Activated CD4-positive, alpha-beta T cell treated with anti-CD3 and anti-CD28 coated beads for 24 hours (primary cell): ENCODE measurements around the gene TIMM17A.

ENCODE experiments used
- DNase-seq, 2 donors: peaks; one replicate each; pipeline ENCODE4 v3.0.0-alpha.2; 2020; ENCODE audit warnings: low read depth in 2 of 2

The TIMM17A gene

GRCh38 chr1:201955009-201955728 lies at the start of gene TIMM17A:
Gene TIMM17A, plus strand, starts transcription at chr1:201955503. Its CDS starts 24 bp downstream, at chr1:201955527.
- peak; percentile 86 to 90 for DNase-seq

DNA sequence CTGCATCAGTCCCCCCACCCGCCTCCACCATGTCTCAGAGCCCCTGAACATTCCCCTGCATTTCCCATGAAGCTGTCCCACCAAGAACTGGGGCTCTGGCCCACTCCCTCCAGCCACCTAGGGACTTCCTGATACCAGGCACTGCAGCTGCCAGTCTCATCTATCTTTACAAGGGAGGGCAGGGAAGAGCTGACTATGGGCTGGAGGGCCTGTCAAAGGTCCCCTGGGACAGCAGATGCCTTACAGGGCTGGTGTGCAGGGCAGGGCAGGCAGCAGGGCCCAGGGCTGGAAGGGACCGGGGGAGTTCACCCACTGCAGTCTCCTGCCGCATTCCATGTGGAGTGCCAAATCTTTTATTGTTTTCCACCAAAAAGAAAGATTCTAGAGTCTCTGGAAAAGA lies 49.0 kb upstream of the TIMM17A start:
- no peak for DNase-seq

DNA sequence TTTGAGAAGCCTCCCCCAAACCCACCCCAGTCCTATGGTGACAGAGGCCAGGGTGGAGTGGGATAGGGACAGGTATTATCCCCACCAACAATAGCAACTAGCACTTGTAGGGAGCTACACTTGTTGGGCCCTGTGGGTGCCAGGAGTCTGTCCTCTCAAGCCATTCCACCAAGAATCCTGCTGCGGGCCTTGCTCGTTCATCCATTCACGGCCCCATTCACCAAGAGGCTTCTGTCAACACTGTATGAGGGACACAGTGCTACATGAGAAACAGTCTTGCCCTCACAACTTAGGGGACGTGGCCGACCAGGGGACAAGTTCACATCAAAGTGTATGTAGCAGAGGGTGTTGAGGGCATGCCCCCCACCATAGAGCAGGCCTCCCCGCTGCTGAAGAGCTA lies 47.7 kb upstream of the TIMM17A start:
- no peak for DNase-seq

DNA sequence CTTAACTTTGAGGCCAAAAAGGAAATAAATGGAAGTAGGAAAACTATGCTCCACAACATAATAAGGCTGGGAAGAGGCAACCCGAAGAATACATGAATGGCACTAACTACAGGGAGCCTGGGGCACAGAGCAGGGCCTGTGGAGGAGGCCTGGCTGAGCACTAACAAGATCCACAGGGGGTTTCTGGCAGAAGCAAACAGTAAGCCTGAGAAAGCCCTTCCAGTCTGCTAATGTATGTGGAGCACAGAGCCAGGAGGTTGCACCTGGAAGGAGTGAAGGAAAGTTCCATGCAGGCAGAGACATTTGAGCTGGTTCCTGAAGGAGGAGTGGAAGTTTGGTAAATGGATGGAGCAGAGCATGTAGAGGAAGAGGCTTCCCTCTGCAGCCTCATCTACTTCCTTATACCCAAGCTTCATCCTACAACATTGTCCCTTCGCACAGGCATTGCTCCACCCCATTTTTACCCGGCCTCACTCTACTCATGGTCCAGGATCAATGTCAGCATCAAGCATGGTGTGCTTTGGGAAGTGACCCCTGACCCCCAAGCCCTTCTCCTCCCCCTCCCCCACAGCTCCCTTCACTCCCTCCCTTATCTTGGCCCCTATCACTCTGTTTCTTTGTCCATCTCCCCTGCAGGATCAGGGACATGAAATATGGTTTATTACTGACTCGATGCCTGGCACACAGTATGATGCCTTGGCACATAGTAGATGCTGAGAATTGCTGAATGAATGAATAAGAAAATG lies 43.3 kb upstream of the TIMM17A start:
- no peak for DNase-seq

DNA sequence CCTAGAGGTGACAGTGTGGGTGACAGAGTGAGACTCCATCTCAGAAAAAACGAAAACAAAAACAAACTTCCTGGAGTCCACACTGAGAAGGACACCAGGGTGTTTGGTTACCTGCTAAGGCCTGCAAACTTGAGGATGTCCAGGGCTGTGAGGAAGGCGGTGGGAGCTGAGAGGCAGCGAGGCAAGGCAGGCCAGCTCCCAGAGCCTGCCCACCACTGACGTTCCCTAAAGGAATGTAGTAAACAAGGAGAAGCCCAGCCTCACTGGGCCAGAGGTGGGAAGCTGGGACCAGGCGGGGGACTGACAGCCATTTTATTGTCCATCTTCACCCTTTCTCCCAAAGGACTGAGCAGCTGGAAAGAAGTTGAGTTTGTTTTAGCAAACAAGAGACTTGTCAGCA lies 42.5 kb upstream of the TIMM17A start:
- no peak for DNase-seq

- no peak for DNase-seq
Observed at GRCh38 chr1:201914456-201915235, 40.7 kb upstream of the TIMM17A start.

GRCh38 chr1:201916649-201917249 lies 38.6 kb upstream of the TIMM17A start:
- no peak for DNase-seq

DNA sequence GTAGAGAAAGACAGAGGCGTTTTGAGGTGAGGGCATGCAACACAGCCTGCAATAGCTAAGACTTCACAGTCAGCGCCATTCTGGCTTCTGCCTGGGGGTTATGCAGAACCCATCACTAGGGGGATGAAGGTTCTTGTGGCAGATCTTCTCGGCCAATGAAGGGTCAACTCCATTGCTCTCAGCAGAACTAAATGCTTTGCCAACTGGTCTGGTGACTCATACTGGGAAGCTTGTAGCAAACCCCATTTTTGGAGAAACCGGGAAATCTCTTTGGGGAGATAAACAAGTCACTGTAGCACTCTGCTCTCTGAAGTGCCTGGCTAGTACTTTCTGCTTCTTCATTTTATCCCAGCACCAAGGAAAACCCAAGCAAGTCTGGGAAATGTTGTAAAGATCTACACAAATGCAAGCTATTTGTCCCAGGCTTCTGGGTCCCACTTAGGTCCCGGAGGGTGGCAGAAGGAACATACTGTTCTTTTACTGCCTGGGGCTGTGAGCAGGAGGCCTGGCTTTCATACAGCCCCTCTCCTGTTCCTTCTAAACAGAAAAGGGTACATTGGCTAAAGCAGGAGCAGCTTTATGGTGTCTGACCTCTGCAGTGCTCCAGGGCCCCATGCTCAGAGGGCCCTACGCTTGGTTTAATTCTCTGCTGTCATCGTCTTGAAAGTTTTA lies 37.8 kb upstream of the TIMM17A start:
- DNase-seq, result no peak

DNA sequence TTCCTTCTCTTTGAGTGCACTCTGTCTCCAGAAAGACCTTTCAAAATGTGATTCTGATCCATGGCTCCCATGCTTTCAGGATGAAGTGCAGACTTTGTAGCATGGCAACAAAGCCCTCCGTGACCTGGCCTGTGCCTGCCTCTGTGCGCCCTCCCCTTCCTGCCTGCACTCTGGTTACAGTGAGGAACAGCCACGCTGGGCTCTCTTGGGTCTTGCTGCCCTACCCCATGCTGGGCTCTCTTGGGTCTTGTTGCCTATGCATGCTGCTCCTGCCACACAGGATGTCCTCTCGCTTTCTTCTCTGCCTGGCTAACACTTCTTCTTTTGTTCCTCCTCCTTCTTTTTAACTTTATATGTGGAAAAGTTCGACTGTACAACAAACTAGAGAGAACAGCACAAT lies 37.0 kb upstream of the TIMM17A start:
- DNase-seq, result no peak

DNA sequence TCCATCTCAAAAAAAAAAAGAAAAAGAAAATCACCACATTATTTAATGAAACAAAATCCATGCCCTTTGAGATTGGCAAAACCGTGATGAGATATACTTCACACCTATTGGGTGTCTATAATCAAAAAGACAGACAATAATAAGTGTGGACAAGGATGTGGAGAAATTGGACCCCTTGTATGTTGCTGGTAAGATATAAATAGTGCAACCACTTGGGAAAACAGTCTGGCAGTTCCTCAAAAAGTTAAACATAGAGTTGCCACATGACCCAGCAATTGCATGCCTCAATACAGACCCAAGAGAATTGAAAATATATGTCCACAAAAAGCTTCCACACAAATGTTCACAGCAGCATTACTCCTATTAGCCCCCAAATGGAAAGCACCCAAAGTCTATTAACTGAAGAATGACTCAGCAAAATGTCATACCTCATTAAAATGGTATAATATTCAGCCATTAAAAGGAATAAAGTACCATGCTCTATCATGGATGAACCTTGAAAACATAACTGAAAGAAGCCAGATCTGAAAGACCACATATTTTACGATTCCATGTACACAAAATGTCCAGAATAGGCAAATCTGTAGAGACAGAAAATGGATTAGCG lies 33.2 kb upstream of the TIMM17A start:
- DNase-seq, result no peak

GRCh38 chr1:201925301-201925567 lies 30.1 kb upstream of the TIMM17A start:
- no peak for DNase-seq

DNA sequence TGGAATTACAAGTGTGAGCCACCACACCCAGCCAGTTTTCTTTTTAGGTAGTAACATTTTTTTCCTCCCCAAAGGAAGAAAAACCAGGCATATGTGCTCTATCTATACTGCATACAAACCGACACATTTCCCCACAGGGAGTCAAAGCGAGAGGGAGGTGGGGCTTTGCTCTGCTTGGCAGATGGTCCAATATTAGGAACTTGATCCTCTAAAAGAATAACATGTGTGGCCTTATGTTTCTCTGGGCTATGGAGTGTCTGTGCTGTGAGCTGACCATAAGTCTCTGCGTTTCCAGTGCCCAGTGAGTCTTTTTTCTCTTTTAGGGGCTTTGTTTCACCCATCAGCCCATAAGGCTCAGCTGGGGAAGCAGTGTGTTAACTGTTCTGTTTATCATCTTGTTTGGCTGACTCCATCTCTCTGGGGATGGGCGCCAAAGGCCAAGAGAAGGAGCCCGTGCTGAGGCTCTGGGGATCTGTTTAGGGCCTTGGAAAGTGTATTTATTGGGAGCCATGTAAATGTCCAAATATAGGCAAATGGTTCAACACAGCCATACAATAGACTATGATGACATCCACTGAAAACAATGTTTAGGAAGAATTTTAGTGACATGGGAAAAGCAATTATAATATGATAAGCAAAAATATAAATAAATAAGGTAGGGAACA lies 29.2 kb upstream of the TIMM17A start:
- DNase-seq, result no peak

DNA sequence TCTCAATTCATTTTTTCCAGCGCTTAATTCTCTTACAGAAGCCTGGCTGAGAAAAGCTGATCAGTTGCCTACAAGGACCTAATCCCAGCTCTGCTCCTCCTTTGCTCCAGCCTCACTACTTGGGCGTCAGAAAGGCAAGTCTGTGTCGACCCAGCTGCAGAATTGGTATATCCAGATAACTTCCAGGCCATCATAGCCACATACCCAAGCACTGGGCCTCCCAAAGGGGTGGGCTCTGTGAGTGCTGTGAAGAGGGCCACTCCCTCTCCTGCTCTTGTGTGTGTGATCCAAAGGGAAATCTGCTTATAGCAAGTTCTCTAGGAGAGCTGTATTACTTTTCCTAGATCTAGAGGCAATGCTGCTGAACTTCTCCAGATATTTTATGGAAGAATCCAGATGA lies 27.0 kb upstream of the TIMM17A start:
- DNase-seq, result no peak

DNA sequence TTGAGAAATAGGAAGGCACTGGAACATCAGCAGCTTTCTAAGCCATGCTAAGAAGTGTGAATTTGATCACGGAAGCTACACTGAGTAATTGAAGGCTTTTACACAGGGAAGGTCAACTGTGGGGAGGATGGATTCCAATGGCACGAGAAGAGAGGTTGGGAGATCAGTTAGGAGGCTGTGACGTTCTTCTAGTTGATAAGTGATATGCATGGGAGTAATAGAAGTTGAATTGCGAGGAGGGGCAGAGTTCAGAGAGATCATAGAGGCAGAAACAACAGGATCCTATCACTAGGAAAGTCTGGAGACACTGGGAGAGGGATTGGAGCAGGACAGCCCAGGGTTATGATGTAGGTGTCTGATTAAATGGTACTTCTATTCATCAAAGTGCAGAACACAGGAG lies 25.2 kb upstream of the TIMM17A start:
- DNase-seq, result no peak

- no peak for DNase-seq
Observed at GRCh38 chr1:201930803-201931202, 24.5 kb upstream of the TIMM17A start.

- DNase-seq, result no peak
Observed at GRCh38 chr1:201933840-201934430, 21.4 kb upstream of the TIMM17A start.

GRCh38 chr1:201937624-201938213 lies 17.6 kb upstream of the TIMM17A start:
- no peak for DNase-seq

DNA sequence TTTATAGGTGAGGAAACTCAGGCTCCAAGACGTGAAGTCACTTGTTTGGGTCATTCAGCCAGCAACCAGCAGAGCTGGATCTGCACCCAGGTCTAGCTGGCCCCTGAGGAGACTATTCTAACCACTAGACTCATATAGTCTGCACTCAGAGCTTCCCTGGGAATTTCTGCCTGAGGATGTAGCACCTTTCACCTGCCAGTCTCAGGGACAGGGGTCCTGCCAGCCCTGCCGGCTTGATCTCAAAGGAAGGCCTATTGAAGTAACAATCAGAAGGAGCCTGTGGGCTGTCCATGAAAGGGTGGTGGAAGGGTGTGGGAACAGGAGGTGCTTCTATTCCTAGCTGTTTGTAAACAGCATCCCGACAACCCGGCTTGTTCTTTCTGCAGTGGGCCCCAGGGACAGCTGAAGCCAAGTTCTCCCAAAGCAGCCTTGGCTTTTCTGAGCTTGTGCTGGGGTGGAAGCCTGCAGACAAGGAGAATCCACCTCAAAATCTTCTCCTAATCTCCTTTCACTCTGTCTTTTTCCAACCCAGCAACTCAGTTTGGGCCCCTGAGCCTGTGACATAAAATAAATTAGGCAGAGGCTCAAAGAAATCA lies 16.8 kb upstream of the TIMM17A start:
- no peak for DNase-seq

DNA sequence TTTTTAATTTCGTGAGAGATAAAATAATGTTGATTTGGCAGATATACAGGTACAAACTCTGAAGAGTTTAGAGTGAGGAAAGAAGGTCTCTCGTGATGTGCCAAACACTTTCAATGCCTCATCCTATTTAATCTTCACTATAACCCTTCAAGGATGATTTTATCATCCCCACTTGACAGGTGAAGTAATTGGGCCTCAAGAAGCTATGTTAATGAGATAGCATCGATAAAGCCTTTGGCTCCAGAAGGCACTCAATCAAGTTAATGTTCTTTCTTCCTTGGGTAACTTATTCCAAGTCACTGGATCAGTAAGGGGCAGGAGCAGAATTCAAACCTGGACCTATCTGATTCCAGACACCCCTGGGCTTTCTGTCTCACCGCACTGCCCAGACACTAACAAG lies 16.2 kb upstream of the TIMM17A start:
- DNase-seq, result no peak

DNA sequence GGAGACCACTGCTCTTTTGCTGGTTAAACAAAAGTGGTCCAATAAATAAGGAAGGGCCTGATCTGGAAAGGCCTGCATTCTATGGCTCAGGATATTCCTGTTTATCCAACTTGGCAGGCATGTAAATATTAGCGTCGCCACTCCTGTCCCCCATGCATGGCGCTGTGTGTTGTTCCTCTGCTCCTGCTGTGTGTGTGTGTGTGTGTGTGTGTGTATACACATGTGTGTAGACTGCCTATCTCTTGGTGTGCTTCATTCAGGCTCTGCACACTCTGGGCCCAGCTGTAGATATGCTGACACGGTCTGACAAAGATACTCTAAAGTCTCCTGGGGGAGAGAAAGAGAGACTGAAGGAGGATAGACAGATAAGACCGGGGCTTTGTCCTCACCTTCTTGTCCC lies 15.7 kb upstream of the TIMM17A start:
- DNase-seq, result no peak
